Activated CD4-positive, alpha-beta T cell treated with anti-CD3 and anti-CD28 coated beads, Interleukin-2, amount 50 U/mL, for 48 hours (primary cell): ENCODE data around the gene ATMIN.

Experiments
- DNase-seq, 2 experiments: peaks; one replicate each; pipeline ENCODE4 v3.0.0-alpha.2; 2020

ATMIN gene

GRCh38 chr16:81073560-81074330 is 38.1 kb downstream of the ATMIN start:
- no peak for DNase-seq

GRCh38 chr16:81076566-81077075 is 41.0 kb downstream of the ATMIN start:
- peak; percentile 94 for DNase-seq

GRCh38 chr16:81077076-81077940 is 41.7 kb downstream of the ATMIN start, which contains the start of gene C16orf46:
TSS of gene C16orf46 (minus strand) at chr16:81077238. CDS start at chr16:81063955, 13,283 bp downstream.
- peak; percentile 99 for DNase-seq

- DNase-seq, result no peak
These were observed 44.6 kb downstream of the ATMIN start for GRCh38 chr16:81080233-81080632.

GRCh38 chr16:81081014-81081413 is 45.4 kb downstream of the ATMIN start:
- no peak for DNase-seq

DNA sequence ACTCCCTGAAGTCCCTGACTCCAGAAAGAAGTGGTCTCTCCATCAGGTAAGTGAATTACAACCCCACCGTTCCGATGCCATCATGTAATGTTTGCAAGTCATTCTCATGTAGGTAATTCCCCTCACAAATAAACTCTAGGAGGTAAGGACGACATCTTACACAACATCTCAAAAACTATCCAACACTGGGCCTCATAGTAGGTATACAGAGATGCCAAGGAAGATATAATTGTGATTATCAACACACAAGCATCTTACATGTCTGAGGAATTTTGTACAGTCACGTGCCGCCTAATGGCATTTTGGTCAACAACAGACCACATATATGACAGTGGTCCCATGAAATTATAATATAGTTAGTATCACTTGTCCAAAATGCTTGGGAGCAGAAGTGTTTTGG is 53.2 kb downstream of the ATMIN start:
- DNase-seq, result no peak

- DNase-seq, result no peak
These were observed 59.2 kb downstream of the ATMIN start for GRCh38 chr16:81094771-81095251.

- DNase-seq, result peak in 1 of 2 experiments; percentile 5
These were observed 60.0 kb downstream of the ATMIN start for GRCh38 chr16:81095653-81095952.

GRCh38 chr16:81095953-81096714 is 60.5 kb downstream of the ATMIN start, which contains the start of gene GCSH:
TSS of gene GCSH (minus strand) at chr16:81096395. CDS start at chr16:81096278, 117 bp downstream.
- DNase-seq, result peak; percentile 98 to 99

GRCh38 chr16:81096715-81097208 is 61.1 kb downstream of the ATMIN start:
- no peak for DNase-seq
